ENCODE results near the gene SPCS1.

GRCh38 chr3:52679811-52680210 lies 26.1 kb upstream of the SPCS1 start:
- TF ChIP-seq CTCF (IDR thresholded peaks at IDR 0.05), result no peak
- no peak for TF ChIP-seq POLR2AphosphoS5 (IDR thresholded peaks at IDR 0.05)
- TF ChIP-seq EP300 (IDR thresholded peaks at IDR 0.05), result no peak

All from esophagus muscularis mucosa (tissue), 4 donors.